GM18498 (cell line): Measurements from ENCODE around the gene KMT5C.

Source experiments
- ATAC-seq: cut with Tn5 transposase; IDR thresholded peaks from one replicate; pipeline ENCODE4 v1.9.1; 2021; ENCODE audit warnings: mild to moderate bottlenecking, moderate library complexity; ENCODE audit not compliant: unreplicated experiment

The KMT5C gene

DNA sequence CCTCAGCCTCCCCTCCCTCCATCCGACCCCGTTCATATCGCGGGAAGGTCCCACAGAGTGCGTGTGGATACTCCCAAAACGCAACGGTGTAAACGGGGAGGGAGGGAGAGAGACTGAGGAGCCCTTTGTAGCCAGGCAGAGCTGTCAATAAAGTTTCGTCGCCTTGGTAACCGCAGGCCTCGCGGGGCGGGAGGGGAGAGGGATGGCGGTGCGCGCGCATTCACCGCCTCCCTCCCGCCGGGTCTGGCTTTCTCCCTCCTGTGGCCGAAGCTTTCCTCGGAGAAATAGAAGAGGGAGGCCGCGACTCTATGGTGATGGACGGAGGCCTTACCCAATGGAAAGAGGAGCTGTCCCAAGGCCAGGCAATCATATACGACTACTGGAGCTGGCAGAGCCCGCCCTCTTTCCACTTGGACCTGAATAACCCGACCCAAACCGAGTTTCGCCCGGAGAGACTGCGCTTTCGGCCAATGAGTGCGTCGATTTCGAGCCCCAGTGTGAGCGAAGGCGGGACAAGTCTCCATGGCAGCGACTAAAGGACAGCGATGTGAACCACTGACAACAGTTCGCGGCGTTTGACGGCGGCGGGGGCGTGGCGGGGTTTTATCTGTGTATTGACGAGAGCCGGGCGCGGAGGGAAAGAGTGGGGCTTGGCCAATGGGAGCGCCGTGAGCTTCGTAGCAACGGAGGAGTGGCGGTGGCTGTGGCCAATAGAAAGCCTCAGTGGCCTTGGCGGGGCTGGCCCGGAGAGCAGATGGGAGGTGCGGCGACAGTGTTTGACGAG is at the start of gene KMT5C:
Gene KMT5C (plus strand): TSS at position 772 of the 784 bp plus-strand sequence. CDS start 2,061 bp downstream, outside the sequence.
- ATAC-seq = peak; percentile 83

DNA sequence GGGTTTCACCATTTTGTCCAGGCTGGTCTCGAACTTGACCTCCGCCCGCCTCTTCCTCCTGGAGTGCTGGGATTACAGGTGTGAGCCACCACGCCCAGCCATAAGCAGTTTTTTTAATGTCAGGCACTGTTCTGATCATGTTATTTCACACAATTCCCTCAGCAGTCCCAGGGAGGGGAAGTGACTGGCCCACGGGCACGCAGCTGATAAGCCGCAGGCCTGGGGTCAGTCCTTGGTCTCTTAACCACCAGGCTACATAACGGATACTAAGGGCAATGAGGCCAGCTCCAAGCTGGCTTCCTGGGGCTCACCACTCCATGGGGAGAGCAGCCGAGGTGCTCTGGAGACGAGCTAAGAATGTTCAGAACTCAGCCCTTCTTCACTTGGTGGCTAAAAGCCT is 42.4 kb upstream of the KMT5C start:
- ATAC-seq = no peak

DNA sequence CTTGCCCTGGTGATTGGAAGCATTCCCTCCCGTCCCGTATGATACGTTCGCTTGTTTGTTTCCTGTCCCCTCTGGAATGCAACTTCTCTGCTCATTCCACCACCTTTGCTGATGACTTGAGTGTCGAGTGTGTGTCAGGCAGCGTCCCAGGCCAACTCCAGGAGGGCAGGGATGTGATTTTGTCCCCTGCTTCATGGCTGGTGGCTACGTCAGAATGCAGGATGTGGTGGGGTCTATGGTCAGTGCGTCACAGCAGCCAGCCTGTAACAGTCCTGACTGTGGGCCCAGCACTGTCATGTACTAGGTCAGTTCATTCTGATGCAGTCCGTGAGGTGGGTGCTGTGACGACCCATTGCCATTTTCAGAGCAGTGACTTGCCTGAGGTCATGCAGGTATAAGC is 39.7 kb upstream of the KMT5C start:
- no peak for ATAC-seq

GRCh38 chr19:55300886-55301458 is 38.7 kb upstream of the KMT5C start:
- ATAC-seq = no peak

DNA sequence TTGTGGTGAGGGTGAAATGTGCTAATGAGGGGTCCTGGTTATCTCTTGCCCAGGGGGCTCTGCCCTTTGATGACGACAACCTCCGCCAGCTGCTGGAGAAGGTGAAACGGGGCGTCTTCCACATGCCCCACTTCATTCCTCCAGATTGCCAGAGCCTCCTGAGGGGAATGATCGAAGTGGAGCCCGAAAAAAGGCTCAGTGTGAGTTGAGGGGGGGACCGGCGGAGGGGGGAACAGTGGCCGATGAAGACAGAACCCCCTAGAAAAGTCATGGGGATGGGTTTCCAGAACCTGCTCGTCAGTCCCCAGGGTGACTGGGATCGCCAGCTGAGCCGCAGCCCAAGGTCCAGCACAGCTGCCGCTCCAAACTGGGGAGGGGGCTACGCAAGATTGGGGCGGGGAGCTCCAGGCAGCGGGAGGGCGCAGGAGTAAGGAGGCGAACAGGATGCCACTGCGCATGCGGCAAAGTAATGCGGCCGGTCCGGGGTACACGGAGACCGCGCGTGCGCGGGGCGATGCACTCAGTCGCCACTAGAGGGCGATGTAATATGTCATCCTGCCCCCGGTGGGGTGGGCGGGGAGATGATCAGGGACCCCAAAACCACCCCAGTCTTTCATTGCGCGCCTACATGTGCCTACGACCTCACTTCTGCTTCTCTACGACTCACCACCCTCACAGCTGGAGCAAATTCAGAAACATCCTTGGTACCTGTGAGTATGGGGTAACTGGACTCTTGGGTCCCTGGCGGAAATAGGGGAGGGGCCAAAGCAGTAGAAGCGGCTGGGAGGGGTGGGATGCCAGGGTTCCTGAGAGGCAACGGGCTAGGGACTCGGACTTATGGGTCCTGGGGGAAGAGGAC is 38.0 kb upstream of the KMT5C start:
- ATAC-seq = peak; percentile 65

- ATAC-seq = no peak
These were observed 37.4 kb upstream of the KMT5C start for GRCh38 chr19:55302318-55302703.

DNA sequence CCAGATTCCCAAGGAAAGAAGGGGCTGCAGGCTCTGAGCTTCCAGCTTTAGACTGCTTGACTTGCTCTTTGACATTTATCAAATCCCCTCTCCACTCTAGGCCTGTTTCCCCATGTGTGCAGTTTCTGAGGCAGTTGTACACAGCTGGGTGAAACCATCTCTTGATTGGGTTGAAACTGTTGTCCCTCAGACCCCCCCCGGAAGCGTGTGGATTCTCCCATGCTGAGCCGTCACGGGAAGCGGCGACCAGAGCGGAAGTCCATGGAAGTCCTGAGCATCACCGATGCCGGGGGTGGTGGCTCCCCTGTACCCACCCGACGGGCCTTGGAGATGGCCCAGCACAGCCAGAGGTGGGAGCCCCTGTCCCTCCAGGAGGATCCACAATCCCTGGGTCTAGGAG is 36.2 kb upstream of the KMT5C start:
- no peak for ATAC-seq

- ATAC-seq = no peak
These were observed 35.2 kb upstream of the KMT5C start for GRCh38 chr19:55304279-55304978.

GRCh38 chr19:55304980-55305379 is 34.7 kb upstream of the KMT5C start:
- ATAC-seq = no peak

- no peak for ATAC-seq
These were observed 34.2 kb upstream of the KMT5C start for GRCh38 chr19:55305491-55305890.

DNA sequence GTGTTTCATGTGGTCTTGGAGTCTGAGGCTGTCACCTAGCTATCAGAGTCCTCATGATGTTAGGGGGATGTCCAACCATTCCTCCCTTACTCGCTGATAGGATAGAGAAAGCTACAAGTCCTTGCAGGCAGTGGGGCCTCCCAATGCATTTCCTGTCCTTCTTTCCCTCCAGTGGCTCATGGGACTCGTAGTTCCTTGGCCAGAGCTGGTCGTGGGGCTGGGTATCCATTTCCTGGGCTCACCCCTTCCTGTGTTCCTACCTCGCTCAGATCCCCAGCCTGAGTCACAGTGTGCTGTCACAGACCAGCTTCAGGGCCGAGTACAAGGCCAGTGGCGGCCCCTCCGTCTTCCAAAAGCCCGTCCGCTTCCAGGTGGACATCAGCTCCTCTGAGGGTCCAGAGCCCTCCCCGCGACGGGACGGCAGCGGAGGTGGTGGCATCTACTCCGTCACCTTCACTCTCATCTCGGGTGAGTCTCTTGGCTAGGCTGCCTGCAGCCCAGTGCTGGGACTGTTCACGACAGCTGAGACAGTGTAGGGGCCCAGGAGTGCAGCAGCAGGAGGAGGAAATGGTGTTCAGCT is 33.6 kb upstream of the KMT5C start:
- ATAC-seq = no peak

DNA sequence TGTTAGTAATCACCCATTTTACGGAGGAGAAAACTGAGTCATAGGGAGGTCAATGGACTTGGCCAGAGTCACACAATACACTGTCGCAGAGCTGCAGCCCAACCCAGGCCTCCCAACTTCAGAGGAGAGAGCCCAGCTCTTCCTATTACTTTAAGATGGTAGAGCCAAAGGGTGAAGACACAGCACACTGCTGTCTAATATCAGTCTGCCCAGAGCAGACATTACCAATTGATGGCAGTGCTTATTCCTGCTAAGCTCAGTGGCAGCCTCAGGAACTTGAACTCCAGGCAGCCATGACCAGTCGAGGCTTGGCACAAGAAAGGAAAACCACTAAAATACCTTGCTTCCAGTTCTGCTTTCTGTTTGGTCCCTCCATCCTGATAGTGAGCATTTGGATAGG is 33.0 kb upstream of the KMT5C start:
- ATAC-seq = no peak

DNA sequence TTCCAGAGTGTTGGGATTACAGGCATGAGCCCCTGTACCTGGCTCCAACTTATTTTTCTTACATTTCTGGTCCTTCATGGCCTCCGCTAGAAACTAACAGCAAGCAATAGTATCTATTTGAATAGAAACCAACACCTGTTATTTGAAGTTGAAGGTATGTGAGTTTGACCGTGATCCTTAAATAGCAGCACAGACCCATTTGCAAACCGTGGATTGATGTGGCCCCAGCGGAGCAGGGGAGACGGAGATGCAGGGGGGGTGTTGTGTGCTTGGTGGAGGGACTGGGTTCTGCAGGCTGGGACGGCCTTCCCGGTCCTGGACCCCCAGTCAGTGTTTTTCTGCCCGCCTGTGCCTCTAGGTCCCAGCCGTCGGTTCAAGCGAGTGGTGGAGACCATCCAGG is 31.4 kb upstream of the KMT5C start:
- no peak for ATAC-seq

DNA sequence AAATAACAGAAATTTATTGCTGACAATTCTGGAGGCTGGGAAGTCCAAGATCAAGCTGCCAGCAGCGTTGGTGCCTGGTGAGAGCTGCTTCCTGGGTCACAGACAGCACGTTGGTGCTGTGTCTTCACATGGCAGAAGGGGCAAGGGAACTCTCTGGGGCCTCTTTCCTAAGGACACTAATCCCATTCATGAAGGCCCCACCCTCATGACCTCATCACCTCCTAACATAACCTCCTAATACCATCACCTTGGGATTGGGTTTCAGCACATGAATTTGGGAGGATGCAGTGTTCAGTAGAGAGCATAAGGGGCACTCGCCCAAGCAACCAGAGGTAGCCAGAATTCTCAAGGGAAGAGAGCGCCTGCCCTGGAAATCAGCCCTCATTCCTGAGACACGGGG is 30.2 kb upstream of the KMT5C start:
- ATAC-seq = no peak

GRCh38 chr19:55310498-55310897 is 29.2 kb upstream of the KMT5C start:
- ATAC-seq = no peak

GRCh38 chr19:55311397-55311796 is 28.3 kb upstream of the KMT5C start:
- ATAC-seq = no peak

GRCh38 chr19:55311797-55312196 is 27.9 kb upstream of the KMT5C start:
- no peak for ATAC-seq

DNA sequence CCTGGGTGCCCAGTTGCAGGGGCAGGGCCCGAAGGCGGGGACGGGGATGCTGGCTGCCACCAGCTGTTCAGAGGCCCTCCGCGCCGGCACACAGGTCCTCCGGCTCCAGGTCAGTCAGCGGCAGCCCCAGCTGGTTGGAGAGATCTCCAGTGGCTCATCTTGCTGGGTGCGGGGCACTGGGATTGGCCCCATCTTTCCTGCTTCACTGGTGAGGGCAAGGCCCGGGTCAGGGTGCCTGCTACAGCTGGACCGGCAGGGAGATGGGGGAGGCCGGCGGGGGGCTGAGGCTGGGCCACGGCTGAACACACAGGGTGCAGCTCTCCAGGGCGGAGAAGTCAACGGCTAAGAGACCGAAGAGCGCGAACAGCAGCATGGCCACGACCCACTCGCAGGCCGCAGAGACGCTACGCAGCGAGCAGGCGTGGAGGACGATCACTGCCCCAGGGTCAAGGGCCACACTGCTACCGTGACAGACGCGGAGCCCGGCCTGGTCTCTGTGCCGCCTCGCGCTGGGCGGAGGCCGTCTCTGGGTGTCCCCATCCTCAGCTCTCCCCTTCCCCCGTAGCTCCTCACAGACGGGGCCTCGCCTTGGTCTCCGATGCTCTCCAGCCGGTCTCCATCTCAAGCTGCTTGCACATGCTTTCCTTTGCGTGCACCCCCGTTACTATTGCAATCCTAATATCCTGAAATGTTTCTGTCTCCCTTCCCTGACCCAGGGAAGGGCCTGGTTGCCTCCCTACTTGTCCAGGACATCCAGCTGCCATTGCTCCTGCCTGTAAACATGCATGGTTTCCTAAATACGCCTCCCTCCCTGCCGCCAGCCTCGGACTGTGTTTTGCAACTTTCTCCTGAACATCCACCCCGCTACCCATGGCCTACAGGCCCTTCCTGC is 26.8 kb upstream of the KMT5C start:
- ATAC-seq = no peak

GRCh38 chr19:55314396-55314795 is 25.3 kb upstream of the KMT5C start:
- no peak for ATAC-seq
